HepG2 (cell line): Measurements from ENCODE around the gene RPLP1. TPM values are rescaled to one million over a fixed set of nuclear protein-coding genes. Genes with fewer than 3 reads are reported as not detected.

ENCODE experiments used
- ATAC-seq: fragments of 200-7000 bp; cut with Tn5 transposase; 3 replicates; pipeline ENCODE4 v1.9.1; 2020; ENCODE audit warnings: mild to moderate bottlenecking, moderate library complexity
- BruUV-seq: library from RNA; stranded (reverse); fragments of 400-500 nt; replicated peaks from 2 replicates; lab custom pipeline; 2021; lab: Mats Ljungman, UMichigan
- CTCF ChIA-PET: fragments of 300-600 bp; formaldehyde crosslinking; extraction: SDS; loops from one replicate; lab custom pipeline; 2021; ENCODE audit warnings: low total read pairs, inconsistent platforms, low intra/inter-chr PET ratio; lab: Yijun Ruan, JAX
- POLR2A ChIA-PET: fragments of 350-600 bp; sonication (Branson Sonifier 250); formaldehyde crosslinking; loops from one replicate; lab custom pipeline; 2020; ENCODE audit warnings: antibody characterized with exemption, inconsistent platforms; lab: Yijun Ruan, JAX
- DNase-seq: peaks from one replicate; pipeline ENCODE4 v3.0.0-alpha.2; 2015; ENCODE audit warnings: low spot score
- FAIRE-seq: peaks from 3 replicates; lab custom pipeline; 2011; peaks lifted over from hg19 to GRCh38; lab: Jason Lieb, UNC
- H2AFZ ChIP-seq: one replicate; pipeline ENCODE4 v1.6.1; 2011; ENCODE audit warnings: low read length, inconsistent platforms
- H3K27ac ChIP-seq: fragments of 300-600 bp; 3 replicates; pipeline ENCODE4 v1.8.0; 2011; ENCODE audit warnings: mixed run types, mild to moderate bottlenecking, mixed read lengths, low read length, inconsistent platforms; ENCODE audit not compliant: insufficient read depth; ENCODE audit errors: extremely low read length
- H3K27me3 ChIP-seq, 2 experiments: fragments of 200-600 bp in 1 of 2; 2 replicates in 1 of 2; 3 replicates in 1 of 2; pipeline versions ENCODE4 v1.6.0 to v1.8.0; 2011; ENCODE audit warnings: low read length in 2 of 2, mild to moderate bottlenecking in 2 of 2, moderate library complexity in 2 of 2, inconsistent platforms in 1 of 2; ENCODE audit not compliant: insufficient read depth in 2 of 2, control insufficient read depth in 1 of 2
- H3K36me3 ChIP-seq, 2 experiments: fragments of 200-600 bp in 1 of 2; replicated peaks in 1 of 2; 2 replicates in 1 of 2; 3 replicates in 1 of 2; pipeline versions ENCODE4 v1.5.1 to v1.8.0; 2011; ENCODE audit warnings: low read length in 2 of 2, inconsistent platforms in 1 of 2; ENCODE audit not compliant: insufficient read depth in 2 of 2, control insufficient read depth in 1 of 2
- H3K4me1 ChIP-seq: 2 replicates; pipeline ENCODE4 v1.5.1; 2012; ENCODE audit warnings: low read length, inconsistent platforms; ENCODE audit not compliant: insufficient read depth
- H3K4me2 ChIP-seq: 2 replicates; pipeline ENCODE4 v1.6.0; 2011; ENCODE audit warnings: low read depth, low read length, inconsistent platforms
- H3K4me3 ChIP-seq, 3 experiments: fragments of 200-600 bp in 1 of 3; sonication (generic), shearing (Covaris generic) in 1 of 3; replicated peaks in 1 of 3; 2 replicates each; pipeline ENCODE4 v1.5.1; 2011 to 2016; ENCODE audit warnings: low read length in 3 of 3, inconsistent platforms in 2 of 3, low read depth in 2 of 3, mild to moderate bottlenecking in 2 of 3, control low read depth in 1 of 3, mixed read lengths in 1 of 3; ENCODE audit not compliant: insufficient read depth in 1 of 3
- H3K79me2 ChIP-seq: one replicate; pipeline ENCODE4 v1.6.1; 2011; ENCODE audit warnings: low read length, inconsistent platforms; ENCODE audit not compliant: insufficient read depth
- H3K9ac ChIP-seq: 2 replicates; pipeline ENCODE4 v1.6.0; 2011; ENCODE audit warnings: mild to moderate bottlenecking, low read depth, low read length, inconsistent platforms; ENCODE audit not compliant: insufficient read depth
- H3K9me3 ChIP-seq: 2 replicates; pipeline ENCODE4 v1.5.1; 2012; ENCODE audit warnings: mild to moderate bottlenecking, low read length
- H4K20me1 ChIP-seq: 2 replicates; pipeline ENCODE4 v1.6.0; 2011; ENCODE audit warnings: inconsistent platforms, mild to moderate bottlenecking, low read length, moderate library complexity; ENCODE audit not compliant: insufficient read depth
- FOXM1 ChIP-seq: sonication (generic); formaldehyde crosslinking; IDR thresholded peaks from 2 replicates; pipeline ENCODE4 v1.5.0; 2020; ENCODE audit warnings: missing genetic modification reagents
- GFI1 ChIP-seq: sonication (generic); formaldehyde crosslinking; IDR thresholded peaks from 2 replicates; pipeline ENCODE4 v1.5.0; 2020; ENCODE audit warnings: missing genetic modification reagents, mild to moderate bottlenecking, borderline replicate concordance
- HIVEP1 ChIP-seq: sonication (generic); formaldehyde crosslinking; IDR thresholded peaks from 2 replicates; pipeline ENCODE4 v1.4.0; 2020; ENCODE audit warnings: mild to moderate bottlenecking, missing genetic modification reagents
- MAFG ChIP-seq: sonication (generic); formaldehyde crosslinking; IDR thresholded peaks from 2 replicates; pipeline ENCODE4 v1.5.1; 2020; ENCODE audit warnings: mild to moderate bottlenecking, missing genetic modification reagents
- MEIS1 ChIP-seq: sonication (generic); formaldehyde crosslinking; IDR thresholded peaks from 2 replicates; pipeline ENCODE4 v1.9.0; 2021; ENCODE audit warnings: mild to moderate bottlenecking, missing genetic modification reagents, moderate library complexity, borderline replicate concordance
- REXO4 ChIP-seq: sonication (generic); formaldehyde crosslinking; IDR thresholded peaks from 2 replicates; pipeline ENCODE4 v1.8.0; 2022; ENCODE audit warnings: missing genetic modification reagents, mild to moderate bottlenecking, borderline replicate concordance
- SOX6 ChIP-seq, 2 experiments: fragments of 450-650 bp in 1 of 2; sonication (generic) in 1 of 2; formaldehyde crosslinking in 1 of 2; IDR thresholded peaks; 2 replicates each; pipeline versions ENCODE4 v1.4.0 to v1.6.1; 2017 to 2020; ENCODE audit warnings: antibody characterized with exemption in 1 of 2, mild to moderate bottlenecking in 1 of 2, missing genetic modification reagents in 1 of 2
- ZBTB38 ChIP-seq: sonication (generic); formaldehyde crosslinking; IDR thresholded peaks from 2 replicates; pipeline ENCODE4 v1.5.1; 2020; ENCODE audit warnings: mild to moderate bottlenecking, missing genetic modification reagents
- ZFP41 ChIP-seq: sonication (generic); formaldehyde crosslinking; IDR thresholded peaks from 2 replicates; pipeline ENCODE4 v1.4.0; 2020; ENCODE audit warnings: mild to moderate bottlenecking, missing genetic modification reagents, borderline replicate concordance
- ZFX ChIP-seq: sonication (generic); formaldehyde crosslinking; IDR thresholded peaks from 2 replicates; pipeline ENCODE4 v1.4.0; 2020; ENCODE audit warnings: mild to moderate bottlenecking, low read depth, missing genetic modification reagents, moderate library complexity
- ZNF17 ChIP-seq: sonication (generic); formaldehyde crosslinking; IDR thresholded peaks from 2 replicates; pipeline ENCODE4 v1.5.0; 2020; ENCODE audit warnings: mild to moderate bottlenecking, missing genetic modification reagents
- ZNF30 ChIP-seq: sonication (generic); formaldehyde crosslinking; IDR thresholded peaks from 2 replicates; pipeline ENCODE4 v1.5.0; 2020; ENCODE audit warnings: mild to moderate bottlenecking, missing genetic modification reagents
- ZNF572 ChIP-seq: sonication (generic); formaldehyde crosslinking; IDR thresholded peaks from 2 replicates; pipeline ENCODE4 v1.5.1; 2020; ENCODE audit warnings: mild to moderate bottlenecking, missing genetic modification reagents
- WGBS: methylation state at CpG from one replicate; pipeline ENCODE4 v1.1.6; 2017; ENCODE audit warnings: low lambda C conversion rate; 5-methylcytosine and 5-hydroxymethylcytosine counted together
- in situ Hi-C: cut with HindIII; loops from 2 replicates; pipeline ENCODE4 v1.10.0; 2017; ENCODE audit warnings: low pct_unique_long_range_greater_than_20kb; ENCODE audit not compliant: extremely low pct_ligation_motif_present
- intact Hi-C: fragments of 100-400 bp; cut with micrococcal nuclease; formaldehyde crosslinking; loops from one replicate; pipeline ENCODE4 v1.10.0; 2022; ENCODE audit not compliant: unreplicated experiment
- polyA plus RNA-seq, 8 experiments: library from polyadenylated mRNA; depleted of rRNA in 3 of 8; stranded (reverse) in 7 of 8; unstranded in 1 of 8; fragments of >200 nt; fragmentation: Illumina TruSeq in 4 of 8; extraction: Trizol in 4 of 8; gene quantifications; 2 replicates each; pipeline versions ENCODE4 v1.2.1 to v1.2.3, GENCODE V29; 2011 to 2016; ENCODE audit warnings: low read depth in 4 of 8, missing spikeins in 1 of 8, mixed read lengths in 1 of 8; ENCODE audit not compliant: insufficient read depth in 1 of 8
- total RNA-seq, 5 experiments: library from RNA; depleted of rRNA; stranded (reverse); fragments of >200 nt; fragmentation: Illumina TruSeq; extraction: Trizol; gene quantifications; 2 replicates each; pipeline ENCODE4 v1.2.3, GENCODE V29; 2016; ENCODE audit warnings: low read depth in 1 of 5
- TF ChIP-seq, protein P1 (sequence below): conservative IDR thresholded peaks from 2 replicates; pipeline ENCODE4 v1.6.1; 2018; ENCODE audit warnings: missing genetic modification reagents
- TF ChIP-seq, protein P2 (sequence below): sonication (generic); formaldehyde crosslinking; IDR thresholded peaks from 2 replicates; pipeline ENCODE4 v1.5.0; 2020; ENCODE audit warnings: mild to moderate bottlenecking, missing genetic modification reagents, borderline replicate concordance

Gene RPLP1
- total and polyA plus RNA-seq, 2 of the 13 experiments (the other 11 are each of a cell fraction or from before 2014, with no cell fraction given): 817 to 929 TPM

DNA sequence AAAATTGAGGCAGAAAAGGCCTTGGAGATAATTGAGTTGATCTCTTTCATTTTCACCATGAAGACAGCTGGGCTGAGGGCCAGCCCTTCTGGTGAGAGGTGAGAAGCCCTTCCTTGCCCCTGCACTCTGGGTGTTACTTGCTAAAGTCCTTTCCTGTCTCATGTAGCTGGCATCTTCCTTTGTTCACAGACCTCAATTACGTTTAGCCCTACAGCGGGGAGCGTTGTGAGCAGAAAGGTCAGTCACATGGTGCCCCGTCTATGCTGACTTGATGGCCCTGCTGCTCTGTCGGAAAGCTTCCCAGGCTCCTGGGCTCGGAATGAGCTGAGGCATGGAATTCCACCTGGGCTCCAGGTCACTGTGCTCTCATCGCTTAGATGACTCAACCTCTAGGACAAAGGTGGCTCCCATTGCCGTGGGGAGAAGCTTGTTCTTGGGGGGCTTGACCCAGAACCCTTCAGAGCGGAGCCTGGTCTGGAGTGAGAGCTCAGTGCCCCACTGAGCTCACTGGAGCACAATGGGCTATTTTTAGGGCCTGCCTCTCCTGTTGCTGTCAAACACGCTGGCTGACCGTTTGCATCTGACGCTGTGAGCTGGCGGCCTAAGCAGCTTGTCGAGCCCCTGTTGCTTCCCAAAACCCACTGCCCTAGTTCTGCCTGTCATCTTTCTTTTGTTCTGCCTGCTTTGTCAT is 47.0 kb downstream of the RPLP1 start (continued):
- no peak for TF ChIP-seq ZFX (CRISPR knock-in tag)

DNA sequence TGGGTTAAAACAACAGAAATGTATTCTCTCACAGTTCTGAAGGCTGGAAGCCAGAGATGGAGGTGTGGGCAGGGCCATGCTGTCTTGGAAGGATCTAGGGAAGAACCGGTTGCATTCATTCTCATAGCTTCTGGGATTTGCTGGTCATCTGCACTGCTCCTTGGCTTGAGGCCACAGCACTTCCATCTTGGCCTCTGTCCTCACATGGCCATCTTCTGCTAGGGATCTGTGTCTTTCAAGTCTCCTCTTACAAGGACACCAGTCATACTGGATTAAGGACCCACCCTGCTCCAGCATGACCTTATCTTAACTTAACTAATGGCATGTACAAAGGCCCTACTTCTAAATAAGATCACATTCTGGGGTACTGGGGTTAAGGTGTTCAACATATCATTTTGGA is 47.7 kb downstream of the RPLP1 start:
- no peaks in the 10 kb centered on the region for H4K20me1 ChIP-seq
- no peak overlapping the region for H3K4me2 ChIP-seq
- no peaks in the 10 kb centered on the region for H3K79me2 ChIP-seq
- peaks cover 1 to 32% of the 10 kb centered on the region in 2 experiments; a peak in 3 of 5 replicates for H3K27me3 ChIP-seq
- no peak overlapping the region for H3K27ac ChIP-seq
- H3K4me3 ChIP-seq: no peak overlapping the region
- H3K36me3 ChIP-seq: no peaks in the 10 kb centered on the region
- no peak overlapping the region for H2AFZ ChIP-seq
- POLR2A ChIA-PET: no interaction called here
- no peak for TF ChIP-seq ZNF572 (CRISPR knock-in tag)
- no peak for TF ChIP-seq FOXM1 (CRISPR knock-in tag)
- no peak for TF ChIP-seq MAFG (CRISPR knock-in tag)
- TF ChIP-seq SOX6 (IDR thresholded peaks at IDR 0.05): no peak
- no peak for TF ChIP-seq SOX6 (CRISPR knock-in tag; IDR thresholded peaks at IDR 0.05)
- TF ChIP-seq, protein P1, sequence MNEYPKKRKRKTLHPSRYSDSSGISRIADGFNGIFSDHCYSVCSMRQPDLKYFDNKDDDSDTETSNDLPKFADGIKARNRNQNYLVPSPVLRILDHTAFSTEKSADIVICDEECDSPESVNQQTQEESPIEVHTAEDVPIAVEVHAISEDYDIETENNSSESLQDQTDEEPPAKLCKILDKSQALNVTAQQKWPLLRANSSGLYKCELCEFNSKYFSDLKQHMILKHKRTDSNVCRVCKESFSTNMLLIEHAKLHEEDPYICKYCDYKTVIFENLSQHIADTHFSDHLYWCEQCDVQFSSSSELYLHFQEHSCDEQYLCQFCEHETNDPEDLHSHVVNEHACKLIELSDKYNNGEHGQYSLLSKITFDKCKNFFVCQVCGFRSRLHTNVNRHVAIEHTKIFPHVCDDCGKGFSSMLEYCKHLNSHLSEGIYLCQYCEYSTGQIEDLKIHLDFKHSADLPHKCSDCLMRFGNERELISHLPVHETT (CRISPR knock-in tag): no peak
- no peak for TF ChIP-seq ZNF30 (CRISPR knock-in tag)
- no peak for TF ChIP-seq ZBTB38
- TF ChIP-seq GFI1: no peak
- no peak for TF ChIP-seq MEIS1 (CRISPR knock-in tag)
- TF ChIP-seq, protein P2, sequence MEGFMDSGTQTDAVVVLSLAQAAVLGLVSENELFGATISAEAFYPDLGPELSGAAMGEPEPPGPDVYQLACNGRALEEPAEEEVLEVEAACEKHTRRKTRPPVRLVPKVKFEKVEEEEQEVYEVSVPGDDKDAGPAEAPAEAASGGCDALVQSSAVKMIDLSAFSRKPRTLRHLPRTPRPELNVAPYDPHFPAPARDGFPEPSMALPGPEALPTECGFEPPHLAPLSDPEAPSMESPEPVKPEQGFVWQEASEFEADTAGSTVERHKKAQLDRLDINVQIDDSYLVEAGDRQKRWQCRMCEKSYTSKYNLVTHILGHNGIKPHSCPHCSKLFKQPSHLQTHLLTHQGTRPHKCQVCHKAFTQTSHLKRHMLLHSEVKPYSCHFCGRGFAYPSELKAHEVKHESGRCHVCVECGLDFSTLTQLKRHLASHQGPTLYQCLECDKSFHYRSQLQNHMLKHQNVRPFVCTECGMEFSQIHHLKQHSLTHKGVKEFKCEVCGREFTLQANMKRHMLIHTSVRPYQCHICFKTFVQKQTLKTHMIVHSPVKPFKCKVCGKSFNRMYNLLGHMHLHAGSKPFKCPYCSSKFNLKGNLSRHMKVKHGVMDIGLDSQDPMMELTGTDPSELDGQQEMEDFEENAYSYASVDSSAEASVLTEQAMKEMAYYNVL (CRISPR knock-in tag): no peak
- TF ChIP-seq REXO4 (CRISPR knock-in tag): no peak
- TF ChIP-seq ZNF17: no peak
- no peak for TF ChIP-seq ZFP41 (CRISPR knock-in tag)
- TF ChIP-seq HIVEP1 (CRISPR knock-in tag): no peak
- TF ChIP-seq, all 625 proteins: peak for 0
- no peak overlapping the region for H3K9ac ChIP-seq
- no CpG with 5 or more reads among the region's 1 CpG for WGBS
- intact Hi-C loops (no loop called here), in situ Hi-C loops (no loop called here)
- DNase-seq (no peak), FAIRE-seq (no peak), ATAC-seq (no peak)
- H3K9me3 ChIP-seq: no peaks in the 10 kb centered on the region
- no peaks in the 10 kb centered on the region for H3K4me1 ChIP-seq
- CTCF ChIA-PET: no interaction called here
- BruUV-seq: no TSS peak
